Measurements from ENCODE around the gene NXN.

GRCh38 chr17:796609-797008 is 183.0 kb downstream of the NXN start:
- TF ChIP-seq EP300 (IDR thresholded peaks at IDR 0.05) (no peak), CTCF (IDR thresholded peaks at IDR 0.05) (no peak), POLR2A (IDR thresholded peaks at IDR 0.05) (no peak), POLR2AphosphoS5 (IDR thresholded peaks at IDR 0.05) (no peak)

Data from gastroesophageal sphincter (tissue), 3 donors.